ENCODE data around the gene DNAJB11.

- TF ChIP-seq, protein P1, sequence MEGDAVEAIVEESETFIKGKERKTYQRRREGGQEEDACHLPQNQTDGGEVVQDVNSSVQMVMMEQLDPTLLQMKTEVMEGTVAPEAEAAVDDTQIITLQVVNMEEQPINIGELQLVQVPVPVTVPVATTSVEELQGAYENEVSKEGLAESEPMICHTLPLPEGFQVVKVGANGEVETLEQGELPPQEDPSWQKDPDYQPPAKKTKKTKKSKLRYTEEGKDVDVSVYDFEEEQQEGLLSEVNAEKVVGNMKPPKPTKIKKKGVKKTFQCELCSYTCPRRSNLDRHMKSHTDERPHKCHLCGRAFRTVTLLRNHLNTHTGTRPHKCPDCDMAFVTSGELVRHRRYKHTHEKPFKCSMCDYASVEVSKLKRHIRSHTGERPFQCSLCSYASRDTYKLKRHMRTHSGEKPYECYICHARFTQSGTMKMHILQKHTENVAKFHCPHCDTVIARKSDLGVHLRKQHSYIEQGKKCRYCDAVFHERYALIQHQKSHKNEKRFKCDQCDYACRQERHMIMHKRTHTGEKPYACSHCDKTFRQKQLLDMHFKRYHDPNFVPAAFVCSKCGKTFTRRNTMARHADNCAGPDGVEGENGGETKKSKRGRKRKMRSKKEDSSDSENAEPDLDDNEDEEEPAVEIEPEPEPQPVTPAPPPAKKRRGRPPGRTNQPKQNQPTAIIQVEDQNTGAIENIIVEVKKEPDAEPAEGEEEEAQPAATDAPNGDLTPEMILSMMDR (IDR thresholded peaks at IDR 0.05) = no peak
- TF ChIP-seq POLR2AphosphoS5 (IDR thresholded peaks at IDR 0.05) (no peak), EP300 (IDR thresholded peaks at IDR 0.05) (no peak)
These were observed 33.4 kb upstream of the DNAJB11 start for GRCh38 chr3:186536883-186537844.
